K562 (cell line): Measurements from ENCODE around the gene PSMD2. TPM values are rescaled to one million over a fixed set of nuclear protein-coding genes. Genes with fewer than 3 reads are reported as not detected.

Experiments
- BRD4 ChIP-seq: fragments of 200-600 bp; sonication (generic); IDR thresholded peaks from 2 replicates; pipeline ENCODE4 v1.6.1; 2017; ENCODE audit warnings: inconsistent platforms
- HDGF ChIP-seq: fragments of 450-650 bp; IDR thresholded peaks from 2 replicates; pipeline ENCODE4 v1.6.1; 2016
- HNRNPH1 ChIP-seq: fragments of 200-400 bp; formaldehyde crosslinking; optimal IDR thresholded peaks from 2 replicates; pipeline ENCODE3; 2017; ENCODE audit warnings: low read depth, mild to moderate bottlenecking, low read length, moderate library complexity
- HNRNPLL ChIP-seq: fragments of 200-400 bp; formaldehyde crosslinking; IDR thresholded peaks from 2 replicates; pipeline ENCODE4 v1.6.1; 2017; ENCODE audit warnings: low read length, low read depth, mild to moderate bottlenecking; ENCODE audit not compliant: poor library complexity, severe bottlenecking
- KAT8 ChIP-seq: fragments of 450-650 bp; IDR thresholded peaks from 2 replicates; pipeline ENCODE4 v1.6.1; 2016; ENCODE audit warnings: low read depth, mild to moderate bottlenecking
- RFX5 ChIP-seq: IDR thresholded peaks from 2 replicates; pipeline ENCODE4 v1.6.1; 2011; ENCODE audit warnings: low read depth, mild to moderate bottlenecking, improper control_type of control experiment, low read length
- YBX1 ChIP-seq: fragments of 450-650 bp; IDR thresholded peaks from 2 replicates; pipeline ENCODE4 v1.7.1; 2016; ENCODE audit warnings: mild to moderate bottlenecking
- polyA plus RNA-seq, 8 experiments: library from polyadenylated mRNA; depleted of rRNA in 4 of 8; stranded (reverse) in 5 of 8; unstranded in 3 of 8; fragments of >200 nt; fragmentation: Nextera tagmentation in 2 of 8; fragmentation: Illumina TruSeq in 1 of 8; extraction: Ambion mirVana in 2 of 8; extraction: Trizol in 1 of 8; gene quantifications; 2 replicates each; pipeline versions ENCODE4 v1.2.1 to v1.2.3, GENCODE V29; 2011 to 2014; ENCODE audit warnings: inconsistent platforms in 1 of 8, missing spikeins in 1 of 8
- total RNA-seq, 7 experiments: library from RNA; depleted of rRNA in 6 of 7; stranded (reverse); fragments of >200 nt in 6 of 7; fragmentation: Illumina TruSeq in 2 of 7; extraction: Trizol in 2 of 7; gene quantifications; 2 replicates each; pipeline versions ENCODE4 v1.2.1 to v1.2.3, GENCODE V29; 2011 to 2021; ENCODE audit warnings: low replicate concordance in 1 of 7
- TF ChIP-seq, protein P1 (sequence below): fragments of 250-450 bp; sonication (Bioruptor Pico); IDR thresholded peaks from 2 replicates; pipeline ENCODE4 v1.6.1; 2021; ENCODE audit warnings: mild to moderate bottlenecking
- TF ChIP-seq, protein P2 (sequence below): sonication (generic); formaldehyde crosslinking; IDR thresholded peaks from 2 replicates; pipeline ENCODE4 v1.8.1; 2023; ENCODE audit warnings: missing genetic modification reagents, mild to moderate bottlenecking, borderline replicate concordance
- TF ChIP-seq, protein P3 (sequence below), 2 experiments: IDR thresholded peaks; 2 replicates each; pipeline ENCODE4 v1.6.1; 2012; ENCODE audit warnings: improper control_type of control experiment in 2 of 2, low read depth in 2 of 2, low read length in 2 of 2, borderline replicate concordance in 1 of 2
- TF ChIP-seq, protein P4 (sequence below): sonication (generic); formaldehyde crosslinking; IDR thresholded peaks from 2 replicates; pipeline ENCODE4 v1.8.1; 2023; ENCODE audit warnings: mild to moderate bottlenecking, missing genetic modification reagents

Gene PSMD2
- total and polyA plus RNA-seq, 9 of the 15 experiments (the other 6 are each of a cell fraction or from before 2014, with no cell fraction given), result 152 to 484 (median 295) TPM

DNA sequence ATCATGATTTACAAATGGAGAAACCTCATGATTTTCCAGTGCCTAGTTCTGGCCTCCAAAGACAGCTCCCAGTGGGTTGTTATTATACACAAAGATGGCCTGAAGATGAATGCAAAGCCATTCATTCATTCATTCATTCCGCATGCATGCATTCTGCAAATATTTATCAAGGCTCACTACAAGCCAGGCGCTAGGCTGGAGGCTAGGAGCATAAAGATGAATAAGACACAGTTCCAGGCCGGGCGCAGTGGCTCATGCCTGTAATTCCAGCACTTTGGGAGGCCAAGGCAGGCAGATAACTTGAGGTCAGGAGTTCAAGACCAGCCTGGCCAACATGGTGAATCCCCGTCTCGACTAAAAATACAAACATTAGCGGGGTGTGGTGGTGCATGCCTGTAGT is 2.4 kb upstream of the PSMD2 start (continued):
- TF ChIP-seq, protein P1, sequence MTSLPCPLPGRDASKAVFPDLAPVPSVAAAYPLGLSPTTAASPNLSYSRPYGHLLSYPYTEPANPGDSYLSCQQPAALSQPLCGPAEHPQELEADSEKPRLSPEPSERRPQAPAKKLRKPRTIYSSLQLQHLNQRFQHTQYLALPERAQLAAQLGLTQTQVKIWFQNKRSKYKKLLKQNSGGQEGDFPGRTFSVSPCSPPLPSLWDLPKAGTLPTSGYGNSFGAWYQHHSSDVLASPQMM, result no peak
- TF ChIP-seq YBX1 (no peak), RFX5 (no peak), BRD4 (no peak), HDGF (no peak), HNRNPH1 (no peak), HNRNPLL (no peak), KAT8 (no peak)
- TF ChIP-seq, protein P2, sequence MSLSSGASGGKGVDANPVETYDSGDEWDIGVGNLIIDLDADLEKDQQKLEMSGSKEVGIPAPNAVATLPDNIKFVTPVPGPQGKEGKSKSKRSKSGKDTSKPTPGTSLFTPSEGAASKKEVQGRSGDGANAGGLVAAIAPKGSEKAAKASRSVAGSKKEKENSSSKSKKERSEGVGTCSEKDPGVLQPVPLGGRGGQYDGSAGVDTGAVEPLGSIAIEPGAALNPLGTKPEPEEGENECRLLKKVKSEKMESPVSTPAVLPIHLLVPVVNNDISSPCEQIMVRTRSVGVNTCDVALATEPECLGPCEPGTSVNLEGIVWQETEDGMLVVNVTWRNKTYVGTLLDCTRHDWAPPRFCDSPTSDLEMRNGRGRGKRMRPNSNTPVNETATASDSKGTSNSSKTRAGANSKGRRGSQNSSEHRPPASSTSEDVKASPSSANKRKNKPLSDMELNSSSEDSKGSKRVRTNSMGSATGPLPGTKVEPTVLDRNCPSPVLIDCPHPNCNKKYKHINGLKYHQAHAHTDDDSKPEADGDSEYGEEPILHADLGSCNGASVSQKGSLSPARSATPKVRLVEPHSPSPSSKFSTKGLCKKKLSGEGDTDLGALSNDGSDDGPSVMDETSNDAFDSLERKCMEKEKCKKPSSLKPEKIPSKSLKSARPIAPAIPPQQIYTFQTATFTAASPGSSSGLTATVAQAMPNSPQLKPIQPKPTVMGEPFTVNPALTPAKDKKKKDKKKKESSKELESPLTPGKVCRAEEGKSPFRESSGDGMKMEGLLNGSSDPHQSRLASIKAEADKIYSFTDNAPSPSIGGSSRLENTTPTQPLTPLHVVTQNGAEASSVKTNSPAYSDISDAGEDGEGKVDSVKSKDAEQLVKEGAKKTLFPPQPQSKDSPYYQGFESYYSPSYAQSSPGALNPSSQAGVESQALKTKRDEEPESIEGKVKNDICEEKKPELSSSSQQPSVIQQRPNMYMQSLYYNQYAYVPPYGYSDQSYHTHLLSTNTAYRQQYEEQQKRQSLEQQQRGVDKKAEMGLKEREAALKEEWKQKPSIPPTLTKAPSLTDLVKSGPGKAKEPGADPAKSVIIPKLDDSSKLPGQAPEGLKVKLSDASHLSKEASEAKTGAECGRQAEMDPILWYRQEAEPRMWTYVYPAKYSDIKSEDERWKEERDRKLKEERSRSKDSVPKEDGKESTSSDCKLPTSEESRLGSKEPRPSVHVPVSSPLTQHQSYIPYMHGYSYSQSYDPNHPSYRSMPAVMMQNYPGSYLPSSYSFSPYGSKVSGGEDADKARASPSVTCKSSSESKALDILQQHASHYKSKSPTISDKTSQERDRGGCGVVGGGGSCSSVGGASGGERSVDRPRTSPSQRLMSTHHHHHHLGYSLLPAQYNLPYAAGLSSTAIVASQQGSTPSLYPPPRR (CRISPR knock-in tag), result no peak
- TF ChIP-seq, protein P3, sequence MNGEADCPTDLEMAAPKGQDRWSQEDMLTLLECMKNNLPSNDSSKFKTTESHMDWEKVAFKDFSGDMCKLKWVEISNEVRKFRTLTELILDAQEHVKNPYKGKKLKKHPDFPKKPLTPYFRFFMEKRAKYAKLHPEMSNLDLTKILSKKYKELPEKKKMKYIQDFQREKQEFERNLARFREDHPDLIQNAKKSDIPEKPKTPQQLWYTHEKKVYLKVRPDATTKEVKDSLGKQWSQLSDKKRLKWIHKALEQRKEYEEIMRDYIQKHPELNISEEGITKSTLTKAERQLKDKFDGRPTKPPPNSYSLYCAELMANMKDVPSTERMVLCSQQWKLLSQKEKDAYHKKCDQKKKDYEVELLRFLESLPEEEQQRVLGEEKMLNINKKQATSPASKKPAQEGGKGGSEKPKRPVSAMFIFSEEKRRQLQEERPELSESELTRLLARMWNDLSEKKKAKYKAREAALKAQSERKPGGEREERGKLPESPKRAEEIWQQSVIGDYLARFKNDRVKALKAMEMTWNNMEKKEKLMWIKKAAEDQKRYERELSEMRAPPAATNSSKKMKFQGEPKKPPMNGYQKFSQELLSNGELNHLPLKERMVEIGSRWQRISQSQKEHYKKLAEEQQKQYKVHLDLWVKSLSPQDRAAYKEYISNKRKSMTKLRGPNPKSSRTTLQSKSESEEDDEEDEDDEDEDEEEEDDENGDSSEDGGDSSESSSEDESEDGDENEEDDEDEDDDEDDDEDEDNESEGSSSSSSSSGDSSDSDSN (IDR thresholded peaks at IDR 0.05; ENCODE audit: borderline replicate concordance in 1 of 2, low read depth in 2 of 2, low read length in 2 of 2), result no peak
- TF ChIP-seq, protein P4, sequence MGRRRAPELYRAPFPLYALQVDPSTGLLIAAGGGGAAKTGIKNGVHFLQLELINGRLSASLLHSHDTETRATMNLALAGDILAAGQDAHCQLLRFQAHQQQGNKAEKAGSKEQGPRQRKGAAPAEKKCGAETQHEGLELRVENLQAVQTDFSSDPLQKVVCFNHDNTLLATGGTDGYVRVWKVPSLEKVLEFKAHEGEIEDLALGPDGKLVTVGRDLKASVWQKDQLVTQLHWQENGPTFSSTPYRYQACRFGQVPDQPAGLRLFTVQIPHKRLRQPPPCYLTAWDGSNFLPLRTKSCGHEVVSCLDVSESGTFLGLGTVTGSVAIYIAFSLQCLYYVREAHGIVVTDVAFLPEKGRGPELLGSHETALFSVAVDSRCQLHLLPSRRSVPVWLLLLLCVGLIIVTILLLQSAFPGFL (CRISPR knock-in tag), result no peak
